Peyer's patch (tissue), 4 donors: ENCODE results near the gene UCKL1.

Experiments used
- CTCF ChIP-seq, 6 experiments: fragments of 450-650 bp in 4 of 6; fragments of 200-600 bp in 2 of 6; sonication (generic) in 1 of 6; IDR thresholded peaks; one replicate each; pipeline ENCODE4 v1.5.1; 2017 to 2019; ENCODE audit warnings: antibody characterized with exemption in 6 of 6, mild to moderate bottlenecking in 3 of 6, moderate library complexity in 1 of 6
- POLR2A ChIP-seq, 2 donors: fragments of 450-650 bp; IDR thresholded peaks; one replicate each; pipeline ENCODE4 v1.5.1; 2017; ENCODE audit warnings: antibody characterized with exemption in 2 of 2, mild to moderate bottlenecking in 2 of 2, moderate library complexity in 2 of 2

GRCh38 chr20:63943808-63944077 is 12.5 kb downstream of the UCKL1 start:
- TF ChIP-seq CTCF (IDR thresholded peaks at IDR 0.05) = no peak
- TF ChIP-seq POLR2A (IDR thresholded peaks at IDR 0.05) = no peak
